Muscle layer of colon (tissue), 2 donors: Measurements from ENCODE around the gene TOM1L1.

Source experiments
- H3K27ac ChIP-seq: one replicate; pipeline ENCODE4 v1.7.0; 2013; ENCODE audit warnings: low read depth, mild to moderate bottlenecking, low read length, moderate library complexity
- H3K27me3 ChIP-seq, 2 donors: one replicate each; pipeline ENCODE4 v1.7.0; 2013; ENCODE audit warnings: low read length in 2 of 2, mild to moderate bottlenecking in 2 of 2; ENCODE audit not compliant: insufficient read depth in 2 of 2, control insufficient read depth in 1 of 2
- H3K36me3 ChIP-seq: one replicate; pipeline ENCODE4 v1.7.0; 2013; ENCODE audit warnings: mild to moderate bottlenecking, low read length; ENCODE audit not compliant: insufficient read depth
- H3K4me1 ChIP-seq: one replicate; pipeline ENCODE4 v1.7.0; 2013; ENCODE audit warnings: mild to moderate bottlenecking, low read length; ENCODE audit not compliant: insufficient read depth
- H3K4me3 ChIP-seq, 2 donors: one replicate each; pipeline ENCODE4 v1.7.0; 2013; ENCODE audit warnings: low read length in 2 of 2, low read depth in 1 of 2, mild to moderate bottlenecking in 1 of 2, moderate library complexity in 1 of 2
- H3K9ac ChIP-seq: one replicate; pipeline ENCODE4 v1.7.0; 2013; ENCODE audit warnings: low read length
- H3K9me3 ChIP-seq: one replicate; pipeline ENCODE4 v1.7.0; 2013; ENCODE audit warnings: mild to moderate bottlenecking, low read length
- donor health status: abdominal sarcoma.
- donor health status: Adenocarcinoma of cecum.

Gene TOM1L1

DNA sequence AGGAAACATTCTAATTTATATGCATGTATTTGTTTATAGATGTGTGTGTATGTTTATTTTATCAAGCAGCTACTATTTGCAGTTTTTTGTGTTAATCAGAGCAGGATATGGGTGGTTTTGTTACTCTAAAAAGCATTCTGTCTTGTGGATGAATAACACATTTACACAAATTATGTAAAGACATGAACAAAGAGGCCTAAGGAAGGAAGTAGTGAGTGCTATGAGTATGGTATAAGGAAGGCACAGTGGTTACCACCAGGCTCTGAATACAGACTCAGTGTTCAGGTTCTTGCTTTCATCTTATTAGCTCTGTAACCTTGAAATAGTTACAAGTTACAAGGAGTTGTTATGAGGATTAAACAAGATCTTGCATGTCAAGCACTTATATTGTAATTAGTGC is 101.8 kb downstream of the TOM1L1 start:
- no peak overlapping the region for H3K4me3 ChIP-seq
- no peak overlapping the region for H3K27ac ChIP-seq
- H3K27me3 ChIP-seq, result no peaks in the 10 kb centered on the region
- no peaks in the 10 kb centered on the region for H3K9me3 ChIP-seq
- no peaks in the 10 kb centered on the region for H3K36me3 ChIP-seq
- no peak overlapping the region for H3K9ac ChIP-seq
- no peaks in the 10 kb centered on the region for H3K4me1 ChIP-seq

- no peaks in the 10 kb centered on the region for H3K9me3 ChIP-seq
- no peak overlapping the region for H3K9ac ChIP-seq
- no peak overlapping the region for H3K4me3 ChIP-seq
- H3K27me3 ChIP-seq, result no peaks in the 10 kb centered on the region
- no peaks in the 10 kb centered on the region for H3K36me3 ChIP-seq
- H3K27ac ChIP-seq, result no peak overlapping the region
- H3K4me1 ChIP-seq, result no peaks in the 10 kb centered on the region
Observed at GRCh38 chr17:55004484-55004883, 103.8 kb downstream of the TOM1L1 start.

GRCh38 chr17:55005520-55005919 is 104.9 kb downstream of the TOM1L1 start:
- H3K9me3 ChIP-seq, result no peaks in the 10 kb centered on the region
- H3K27ac ChIP-seq, result no peak overlapping the region

More at GRCh38 chr17:55005520-55005919, 104.9 kb downstream of the TOM1L1 start:
- H3K4me3 ChIP-seq, result no peak overlapping the region
- no peak overlapping the region for H3K9ac ChIP-seq
- H3K4me1 ChIP-seq, result no peaks in the 10 kb centered on the region
- no peaks in the 10 kb centered on the region for H3K36me3 ChIP-seq
- no peaks in the 10 kb centered on the region for H3K27me3 ChIP-seq
